Measurements from ENCODE around the gene DUSP22. TPM values are rescaled to one million over a fixed set of nuclear protein-coding genes. Genes with fewer than 3 reads are reported as not detected.
A peak's percentile ranks its signal among the peaks of the same experiment; 100 is the strongest.

DUSP22 gene
- total and polyA plus RNA-seq, 2 donors (not counting 1 experiment from before 2014, with no cell fraction given): 117 to 133 TPM

- Histone ChIP-seq H3K9ac (ENCODE audit: low read length) (peak overlapping the region; percentile 43), H3K9me3 (ENCODE audit: control extremely low read depth in 1 of 3, control insufficient read depth in 2 of 3, insufficient read depth in 1 of 3, low read length in 2 of 3) (peaks cover 0 to 26% (median 0%) of the 10 kb centered on the region in 3 donors), H3K36me3 (replicated peaks in 1 of 2; ENCODE audit: control extremely low read depth in 1 of 2, control insufficient read depth in 1 of 2, extremely low read depth in 1 of 2, insufficient read depth in 2 of 2, low read length in 1 of 2) (peaks cover 0 to 36% of the 10 kb centered on the region in 2 experiments), H3K27ac (ENCODE audit: low read length in 2 of 2) (peak overlapping the region; percentile 79 to 84), H3K4me2 (replicated peaks; ENCODE audit: low read depth, low read length, poor library complexity, severe bottlenecking) (peak overlapping the region; percentile 61), H3K4me1 (ENCODE audit: control insufficient read depth in 2 of 2, insufficient read depth in 2 of 2, low read length in 2 of 2) (peaks cover 78 to 96% of the 10 kb centered on the region in 2 donors), H2AFZ (ENCODE audit: insufficient read depth, low read depth, low read length, poor library complexity, severe bottlenecking) (peak overlapping the region; percentile 24), H4K20me1 (ENCODE audit: control insufficient read depth, insufficient read depth, low read length, poor library complexity, severe bottlenecking) (no peaks in the 10 kb centered on the region), H3K27me3 (replicated peaks in 1 of 4; ENCODE audit: control extremely low read depth in 1 of 4, control insufficient read depth in 3 of 4, insufficient read depth in 4 of 4, low read length in 3 of 4) (no peaks in the 10 kb centered on the region), H3K4me3 (ENCODE audit: control extremely low read depth in 1 of 5, extremely low read depth in 1 of 5, insufficient read depth in 1 of 5, low read depth in 2 of 5, low read length in 4 of 5) (peak overlapping the region in 3 of 5 experiments; percentile 5 to 55 (median 9)), H3K79me2 (ENCODE audit: control insufficient read depth, insufficient read depth, low read length) (peaks cover 69% of the 10 kb centered on the region)
- no peaks in the 10 kb centered on the region for H3K27me3 Mint-ChIP-seq
- ATAC-seq (ENCODE audit: low read depth) (no peak), DNase-seq (no peak)
- H3K4me1 Mint-ChIP-seq: peaks cover 80% of the 10 kb centered on the region
- no peak for TF ChIP-seq CTCF (IDR thresholded peaks at IDR 0.05)
- TF ChIP-seq EZH2 (IDR thresholded peaks at IDR 0.05; ENCODE audit: borderline replicate concordance, insufficient read depth, low read depth, low read length, poor library complexity, severe bottlenecking): no peak
- CTCF ChIA-PET: interaction anchor here (1.3 to 1.4 kb wide), 2 partner anchors 52 to 53 kb away, joined by 5 to 6 read pairs; partner anchors contain the start of gene IRF4
- peak overlapping the region; percentile 42 for H3K4me3 Mint-ChIP-seq
- intact Hi-C loops (cut with micrococcal nuclease): loop anchor here (1.0 to 5.0 kb wide), 5 partner anchors 11 to 112 kb away; partner anchors contain the start of gene IRF4
- POLR2A ChIA-PET: interaction anchor here (0.5 to 0.7 kb wide), 3 partner anchors 81 to 512 kb away, joined by 3 to 10 read pairs (median 3); no protein-coding TSS in a partner anchor
- WGBS (ENCODE audit: insufficient coverage): 25% methylated on average over 2 of the region's 5 CpGs
- H3K9me3 Mint-ChIP-seq (ENCODE audit: insufficient read depth): no peaks in the 10 kb centered on the region
- H3K27ac Mint-ChIP-seq: peak overlapping the region; percentile 42
Observed at GRCh38 chr6:339480-339879, 47.2 kb downstream of the DUSP22 start.
